A549 (cell line): ENCODE data around the gene MSI2.

Experiments used
- JUNB ChIP-seq: fragments of >200 bp; sonication (Bioruptor Twin); formaldehyde crosslinking; IDR thresholded peaks from 2 replicates; pipeline ENCODE4 v1.6.1; 2016
- POLR2A ChIP-seq: IDR thresholded peaks from 2 replicates; pipeline ENCODE4 v1.6.1; 2012; ENCODE audit warnings: mild to moderate bottlenecking, low read length
- REST ChIP-seq: fragments of 200-600 bp; sonication (generic); IDR thresholded peaks from 2 replicates; pipeline ENCODE4 v1.6.1; 2016; ENCODE audit warnings: antibody characterized with exemption, mild to moderate bottlenecking, moderate library complexity
- TF ChIP-seq, protein P1 (sequence below): IDR thresholded peaks from 2 replicates; pipeline ENCODE4 v1.6.1; 2012; ENCODE audit warnings: low read depth, borderline replicate concordance

GRCh38 chr17:57633236-57633635 is 376.9 kb downstream of the MSI2 start:
- TF ChIP-seq JUNB = no peak
- no peak for TF ChIP-seq POLR2A
- TF ChIP-seq REST = no peak
- TF ChIP-seq, protein P1, sequence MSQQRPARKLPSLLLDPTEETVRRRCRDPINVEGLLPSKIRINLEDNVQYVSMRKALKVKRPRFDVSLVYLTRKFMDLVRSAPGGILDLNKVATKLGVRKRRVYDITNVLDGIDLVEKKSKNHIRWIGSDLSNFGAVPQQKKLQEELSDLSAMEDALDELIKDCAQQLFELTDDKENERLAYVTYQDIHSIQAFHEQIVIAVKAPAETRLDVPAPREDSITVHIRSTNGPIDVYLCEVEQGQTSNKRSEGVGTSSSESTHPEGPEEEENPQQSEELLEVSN = no peak
